Activated CD8-positive, alpha-beta memory T cell treated with anti-CD3 and anti-CD28 coated beads for 36 hours (primary cell): ENCODE measurements around the gene PTPRM. TPM values are rescaled to one million over a fixed set of nuclear protein-coding genes. Genes with fewer than 3 reads are reported as not detected.

Experiments used
- CTCF ChIA-PET: fragments of 350-600 bp; sonication (Branson Sonifier 250); formaldehyde crosslinking; loops from one replicate; lab custom pipeline; 2021; ENCODE audit warnings: antibody characterized with exemption; lab: Charles Lee
- POLR2A ChIA-PET: fragments of 350-600 bp; sonication (Branson Sonifier 250); formaldehyde crosslinking; loops from one replicate; lab custom pipeline; 2021; ENCODE audit warnings: antibody characterized with exemption; lab: Charles Lee
- total RNA-seq, 2 experiments: library from RNA; stranded (reverse); gene quantifications; one replicate each; pipeline ENCODE4 v1.2.3, GENCODE V29; 2021

Gene PTPRM
- total RNA-seq, 2 experiments from 2014 or later = 3.5 to 4.1 TPM

DNA sequence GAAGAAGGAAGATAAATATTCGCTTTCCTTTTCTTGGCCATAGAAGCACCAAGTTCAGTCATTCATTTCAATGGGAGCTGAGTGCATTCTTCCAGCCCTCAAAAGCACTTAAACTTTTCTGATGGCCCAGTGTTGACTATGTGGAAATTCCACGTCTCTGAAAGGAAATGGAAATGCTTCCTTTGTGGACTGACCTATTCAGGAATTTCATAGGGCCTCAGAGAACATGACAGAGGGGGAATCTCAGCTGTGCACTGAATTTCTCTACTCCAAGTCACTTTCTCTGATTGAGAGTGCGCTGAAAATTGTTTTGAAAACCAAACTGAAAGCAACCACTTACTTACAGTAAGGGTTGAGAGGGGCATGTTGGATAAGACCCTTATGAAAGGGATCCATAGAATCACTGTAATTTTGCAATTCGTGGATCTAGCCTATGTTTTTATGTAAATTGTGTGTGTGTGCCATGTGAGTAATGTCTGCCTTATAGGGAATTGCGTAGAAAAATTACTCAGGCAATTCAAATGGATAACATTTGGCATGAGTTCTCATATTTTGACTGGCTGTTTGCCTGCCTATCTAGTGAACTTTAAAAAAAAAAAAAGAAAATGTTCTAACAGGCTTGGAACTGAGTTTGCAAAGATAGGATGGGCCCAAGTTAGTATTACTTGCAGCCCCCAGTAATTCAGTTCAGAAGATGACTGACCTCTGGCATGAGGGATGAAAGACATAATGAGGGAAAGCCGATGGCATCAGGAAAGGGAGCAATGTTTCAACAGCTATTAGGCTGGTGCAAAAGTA lies 437.0 kb downstream of the PTPRM start:
- ChIA-PET POLR2A (no interaction called here), CTCF (no interaction called here)

DNA sequence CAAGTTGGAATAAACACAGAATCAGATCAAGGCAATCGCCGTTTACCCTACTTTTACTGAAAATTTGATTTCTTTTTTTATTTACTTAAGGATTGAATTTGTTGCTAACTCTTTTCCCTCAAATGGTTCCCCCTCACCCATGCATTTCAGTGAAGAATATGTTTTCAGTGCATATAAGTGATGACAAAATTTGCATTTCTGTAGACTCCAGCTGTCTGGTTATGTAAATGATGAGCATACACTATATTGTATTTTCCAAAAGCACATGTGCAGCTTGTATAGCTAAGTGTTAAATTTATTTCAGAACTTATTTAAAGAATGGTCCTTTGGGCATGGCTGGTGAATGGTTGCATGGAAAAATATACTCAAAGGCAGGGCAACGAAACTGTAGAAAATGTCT lies 437.7 kb downstream of the PTPRM start:
- CTCF ChIA-PET = no interaction called here
- POLR2A ChIA-PET = no interaction called here

DNA sequence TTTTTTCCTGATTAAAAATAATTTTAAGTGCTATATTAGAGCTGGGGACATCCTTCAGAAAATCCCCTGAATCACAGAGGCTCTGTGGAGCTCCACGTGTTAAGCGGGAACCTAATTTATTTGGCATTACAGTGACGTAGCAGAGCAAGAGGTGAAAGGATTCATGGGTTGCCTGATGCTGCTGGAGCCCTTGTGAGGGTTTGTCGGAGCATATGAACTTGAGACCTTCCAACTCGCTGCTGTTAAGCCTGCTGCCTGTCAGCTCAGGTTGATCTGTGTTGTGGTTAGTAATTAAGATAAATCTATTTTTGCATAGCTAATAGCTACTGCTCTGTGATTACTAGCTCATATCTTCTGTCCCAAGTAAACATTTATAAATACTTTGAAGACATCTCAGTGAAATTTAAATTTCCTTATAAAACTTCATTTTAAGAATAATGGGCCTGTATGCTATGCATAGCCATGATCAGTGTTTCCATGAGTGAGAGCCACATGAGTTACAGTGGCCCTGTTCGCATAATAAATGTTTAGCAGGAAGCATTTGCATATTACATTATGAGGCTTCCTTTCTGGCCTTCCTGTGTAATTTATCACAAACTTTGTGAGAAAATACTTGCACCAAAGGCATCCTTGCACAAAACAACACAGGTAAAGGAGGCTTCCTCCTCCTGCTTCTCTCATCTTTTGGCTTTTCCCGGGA lies 438.9 kb downstream of the PTPRM start:
- CTCF ChIA-PET = interaction anchor here (0.6 kb wide), 1 partner anchor 277 kb away, joined by 3 read pairs; no protein-coding TSS in a partner anchor

DNA sequence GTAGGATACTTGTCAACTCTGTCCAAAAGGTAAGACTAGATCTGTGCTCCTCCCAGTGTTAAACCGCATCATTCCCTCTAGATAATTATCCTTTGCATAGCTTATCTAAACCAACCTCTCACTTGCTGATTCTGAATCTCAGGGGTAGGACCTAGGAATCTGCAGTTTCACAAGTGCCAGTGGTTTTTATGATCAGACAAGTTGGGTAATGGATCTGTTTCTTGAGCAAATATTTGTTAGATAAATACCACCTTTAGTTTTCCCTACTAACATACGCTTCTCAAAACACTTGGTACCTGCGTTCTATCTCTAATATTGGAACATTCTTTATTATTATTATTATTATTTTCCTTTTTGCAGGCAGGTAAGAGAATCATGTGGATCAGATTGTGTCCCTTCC lies 439.9 kb downstream of the PTPRM start:
- POLR2A ChIA-PET = no interaction called here
- CTCF ChIA-PET = no interaction called here

More for the DNA sequence above, 438.9 kb downstream of the PTPRM start:
- POLR2A ChIA-PET = no interaction called here

DNA sequence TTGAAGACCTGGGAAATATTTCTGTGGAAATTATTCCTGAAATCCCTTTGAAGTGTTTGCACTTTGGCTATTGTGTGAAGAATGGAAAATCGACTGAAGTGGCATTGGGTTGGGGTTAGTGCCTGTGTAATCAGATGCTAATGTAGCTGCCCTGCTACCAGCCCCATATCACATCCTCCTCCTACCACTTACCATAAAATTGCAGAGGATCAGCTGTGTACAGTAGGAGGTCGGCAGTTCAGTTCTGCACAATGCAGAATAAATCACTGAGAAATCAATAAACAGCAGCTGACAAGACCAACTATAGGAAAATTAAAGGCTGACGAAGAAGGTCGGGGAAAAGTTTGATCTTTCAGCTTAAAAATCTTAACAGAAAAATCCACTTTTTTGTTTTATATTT lies 440.9 kb downstream of the PTPRM start:
- CTCF ChIA-PET = no interaction called here

DNA sequence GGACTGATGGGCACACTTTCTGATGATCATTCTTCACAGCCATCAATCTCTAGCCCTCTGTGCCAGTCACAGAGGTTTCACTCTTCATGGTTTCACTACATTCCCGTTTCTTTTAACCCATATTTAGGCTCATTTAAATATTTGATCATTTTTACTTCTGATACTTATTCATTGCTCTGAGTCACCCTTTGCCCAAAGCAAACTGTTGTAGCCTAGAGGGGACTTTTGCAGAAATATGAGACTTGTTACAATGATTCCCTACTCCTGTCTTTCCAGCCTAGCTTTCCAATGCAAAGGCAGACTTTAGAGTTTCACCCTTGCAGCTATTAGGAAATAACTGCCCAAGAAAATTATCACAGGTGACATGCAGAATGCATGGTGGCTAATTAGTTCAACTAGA lies 444.2 kb downstream of the PTPRM start:
- CTCF ChIA-PET = no interaction called here
- POLR2A ChIA-PET = no interaction called here

More for the DNA sequence above, 440.9 kb downstream of the PTPRM start:
- POLR2A ChIA-PET = no interaction called here

DNA sequence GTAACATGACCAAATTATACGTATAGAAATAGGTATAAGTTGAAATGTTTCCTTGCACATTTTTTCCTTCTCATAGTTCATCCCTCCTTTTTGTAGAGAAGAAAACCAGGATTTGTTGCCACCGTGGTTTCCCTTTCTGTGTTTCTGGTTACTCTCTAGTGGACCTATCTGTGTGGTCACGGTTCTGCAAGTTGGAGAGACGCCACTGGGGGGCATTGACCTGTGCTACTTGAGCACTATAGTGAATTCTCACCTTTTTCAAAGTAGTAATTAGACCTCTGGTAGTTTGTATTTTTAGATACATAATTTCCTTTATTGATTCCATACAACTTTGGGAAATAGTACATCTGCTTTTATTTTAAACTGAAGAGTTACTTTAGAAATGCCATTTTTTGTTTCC lies 444.8 kb downstream of the PTPRM start:
- ChIA-PET POLR2A (no interaction called here), CTCF (no interaction called here)

DNA sequence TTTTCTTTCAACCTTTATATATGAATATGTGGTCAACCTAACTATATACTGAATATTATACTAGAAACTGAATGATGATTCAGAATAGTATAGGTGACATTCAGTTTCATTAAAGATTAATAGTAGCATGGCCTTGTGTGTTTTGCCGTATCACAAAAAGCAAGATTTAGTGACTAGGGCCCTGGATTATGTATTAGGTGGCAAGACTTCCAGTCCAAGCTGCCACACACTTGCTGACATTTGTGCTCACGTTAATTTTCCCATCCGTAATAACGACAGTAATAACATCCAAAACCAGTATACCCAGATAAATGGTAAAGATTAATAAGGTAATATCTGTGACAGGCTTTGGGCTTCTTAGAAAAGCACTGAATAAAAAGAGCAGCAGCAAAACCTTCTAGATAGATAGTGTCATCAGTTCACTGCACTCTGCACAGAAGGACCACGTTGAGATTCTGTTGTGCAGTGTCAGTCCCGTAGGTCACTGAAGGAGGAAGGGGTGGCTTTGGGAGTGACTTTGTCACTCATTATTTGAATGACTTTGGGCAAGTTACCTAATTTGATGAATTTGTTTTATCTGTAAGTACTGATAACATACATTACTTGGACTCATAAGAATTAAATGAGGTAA lies 451.7 kb downstream of the PTPRM start:
- ChIA-PET POLR2A (no interaction called here), CTCF (no interaction called here)

DNA sequence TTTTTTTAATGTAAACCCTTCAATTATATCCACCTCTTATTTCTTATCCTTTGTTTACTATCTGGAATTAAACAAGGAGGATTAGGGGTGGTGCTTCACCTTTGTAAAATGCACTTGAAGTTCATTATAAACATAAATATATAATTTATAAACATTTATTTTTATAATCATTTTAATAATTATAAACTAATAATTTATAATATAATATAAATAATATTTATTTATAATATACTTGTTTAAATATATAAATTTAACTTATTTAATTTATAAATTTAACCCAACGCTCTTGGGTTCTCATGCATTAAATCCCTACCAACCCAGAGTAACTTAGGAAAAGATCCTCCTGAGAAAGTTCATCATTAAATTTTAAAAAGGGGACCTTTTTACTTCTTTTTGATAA lies 452.5 kb downstream of the PTPRM start:
- ChIA-PET POLR2A (no interaction called here), CTCF (no interaction called here)

DNA sequence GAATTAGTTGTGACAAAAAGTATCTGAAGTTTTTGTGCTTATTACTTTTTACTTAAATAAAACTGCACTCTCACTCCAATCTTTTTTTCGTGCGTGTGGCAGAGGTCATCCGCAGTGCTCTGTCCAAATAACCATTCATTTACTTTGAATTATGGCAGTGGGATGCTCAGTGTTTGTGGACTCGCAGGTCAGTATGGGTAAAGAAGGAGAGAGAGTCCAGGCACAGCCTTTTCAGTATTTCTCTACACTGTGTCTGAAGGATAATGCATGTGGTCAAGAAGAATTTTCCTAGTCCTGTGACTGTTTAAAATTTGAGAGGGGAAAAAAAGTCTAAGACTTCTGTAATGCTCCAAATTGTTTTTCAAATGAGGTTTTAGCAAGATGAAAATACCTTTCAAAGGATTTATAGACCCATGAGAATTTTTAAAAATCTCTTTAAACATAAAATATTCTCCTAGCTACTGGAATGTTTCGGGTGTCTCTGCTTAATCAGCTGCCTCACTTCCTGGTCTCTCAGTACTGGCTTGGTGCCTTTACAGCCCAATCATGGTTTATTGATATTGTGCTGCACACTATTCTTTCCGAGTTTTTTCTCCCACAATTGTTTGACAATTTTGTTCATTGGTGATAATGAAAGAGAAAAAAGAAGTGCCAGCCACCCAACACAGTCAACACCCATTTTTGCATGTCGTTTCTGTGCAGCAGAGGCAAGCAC lies 453.2 kb downstream of the PTPRM start:
- ChIA-PET POLR2A (no interaction called here), CTCF (no interaction called here)

DNA sequence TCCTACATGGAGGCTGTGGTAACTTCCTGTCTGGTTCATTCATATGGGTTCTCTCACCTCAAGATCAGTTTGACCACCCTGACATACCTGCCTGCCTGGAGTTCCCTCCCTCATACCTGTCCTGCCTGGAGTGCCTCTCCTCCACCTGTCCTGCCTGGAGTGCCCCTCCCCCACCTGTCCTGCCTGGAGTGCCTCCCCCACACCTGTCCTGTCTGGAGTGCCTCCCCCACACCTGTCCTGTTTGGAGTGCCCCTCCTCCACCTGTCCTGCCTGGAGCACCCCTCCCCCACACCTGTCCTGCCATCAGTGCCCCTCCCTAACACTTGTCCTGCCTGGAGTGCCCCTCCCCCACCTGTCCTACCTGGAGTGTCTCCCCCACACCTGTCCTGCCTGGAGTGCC lies 461.9 kb downstream of the PTPRM start:
- POLR2A ChIA-PET = no interaction called here

DNA sequence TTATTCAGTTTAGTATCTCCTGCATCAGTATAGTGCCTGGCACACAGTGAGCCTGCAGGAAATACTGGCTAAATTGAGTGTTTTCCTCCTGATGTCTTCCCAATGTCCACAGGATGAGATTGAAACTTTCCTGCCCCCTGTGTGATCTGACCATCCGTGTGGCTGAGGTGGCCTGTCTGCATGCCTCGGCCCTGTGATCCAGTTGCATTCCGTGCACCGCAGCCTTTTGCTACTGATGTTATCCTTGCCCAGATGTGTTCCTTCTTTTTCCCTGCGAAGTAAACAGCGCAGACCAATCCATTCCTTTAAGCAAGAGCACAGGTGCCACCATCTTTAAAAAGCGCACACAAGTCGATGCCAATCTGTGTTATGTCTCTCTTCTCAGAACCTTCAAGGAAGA lies 462.6 kb downstream of the PTPRM start:
- ChIA-PET CTCF (no interaction called here), POLR2A (no interaction called here)

More for the DNA sequence above, 461.9 kb downstream of the PTPRM start:
- CTCF ChIA-PET = no interaction called here

DNA sequence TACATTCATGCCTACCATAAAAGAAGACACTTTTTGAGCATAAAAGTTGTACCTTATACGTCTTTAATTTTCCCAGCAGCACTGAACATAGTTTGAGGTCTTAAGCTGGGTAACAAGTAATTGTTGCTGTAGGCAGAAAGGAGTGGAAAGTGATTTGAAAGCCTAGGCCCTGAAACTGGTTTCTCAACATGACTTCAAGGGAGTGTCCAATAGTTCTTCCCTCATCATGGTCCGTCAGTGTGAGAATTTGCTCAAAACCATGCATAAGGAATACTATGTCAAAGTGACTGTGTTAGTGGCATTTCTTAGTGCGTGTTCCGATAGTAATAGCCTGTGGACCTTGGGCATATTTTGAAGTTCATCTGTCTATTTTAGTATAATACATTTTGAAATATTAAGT lies 463.1 kb downstream of the PTPRM start:
- ChIA-PET CTCF (no interaction called here), POLR2A (no interaction called here)

DNA sequence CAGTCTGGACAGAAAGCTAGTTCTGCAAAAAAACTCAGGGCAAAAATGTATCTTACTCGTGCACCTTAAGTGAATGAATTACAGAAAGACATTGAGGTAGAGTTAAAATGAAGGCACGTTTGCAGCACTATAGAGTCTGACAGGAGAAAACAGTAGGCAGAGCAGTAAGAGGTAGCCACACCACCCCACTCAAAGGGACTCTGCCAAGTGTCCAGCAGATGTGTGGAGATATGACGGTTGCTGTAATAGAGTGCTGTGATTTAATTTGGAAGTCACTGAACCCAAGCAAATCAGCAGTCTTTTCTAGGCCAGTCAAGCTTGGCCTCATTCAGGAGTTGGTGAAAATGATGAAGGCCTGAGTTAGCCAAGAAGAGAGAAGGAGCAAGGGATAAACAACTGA lies 464.4 kb downstream of the PTPRM start:
- ChIA-PET POLR2A (no interaction called here), CTCF (no interaction called here)

DNA sequence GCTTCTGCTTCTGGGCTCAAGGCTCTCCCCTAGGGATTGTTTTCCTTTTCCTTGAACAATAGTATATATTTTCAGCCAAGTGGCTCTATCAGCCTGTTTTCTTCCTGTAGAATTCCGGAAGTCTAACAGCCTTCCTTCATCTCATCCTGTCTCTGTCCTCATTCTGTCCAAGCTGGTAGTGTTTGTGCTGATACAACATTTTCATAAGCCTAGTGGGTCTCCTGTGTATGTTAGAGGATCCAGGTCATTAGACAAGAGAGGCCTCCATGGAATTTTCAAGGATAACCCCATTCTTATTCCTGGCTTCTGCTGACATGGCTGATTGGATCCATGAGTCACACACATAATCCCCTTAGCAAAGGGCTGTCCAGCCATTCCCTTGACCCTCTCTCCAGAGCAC lies 467.6 kb downstream of the PTPRM start:
- POLR2A ChIA-PET = no interaction called here
- CTCF ChIA-PET = no interaction called here

DNA sequence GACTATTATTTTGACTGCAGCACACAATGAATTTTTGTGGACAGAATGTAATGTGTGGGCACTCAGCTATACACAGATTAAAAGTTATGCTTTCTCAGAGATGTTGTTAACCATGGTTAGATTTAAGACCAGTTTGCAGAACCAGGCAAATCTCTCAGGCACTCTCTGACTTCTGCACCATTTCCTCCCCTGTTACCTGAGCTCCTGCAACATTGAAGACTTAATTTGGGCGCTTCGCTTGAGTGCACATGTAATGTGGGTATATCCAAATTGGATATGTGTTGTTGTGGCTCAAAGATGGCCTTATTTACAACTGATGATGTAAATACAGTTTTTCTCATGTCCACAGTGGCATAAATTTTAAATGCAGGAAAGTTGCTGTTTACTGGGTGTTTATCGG lies 469.4 kb downstream of the PTPRM start:
- POLR2A ChIA-PET = no interaction called here
- CTCF ChIA-PET = no interaction called here

DNA sequence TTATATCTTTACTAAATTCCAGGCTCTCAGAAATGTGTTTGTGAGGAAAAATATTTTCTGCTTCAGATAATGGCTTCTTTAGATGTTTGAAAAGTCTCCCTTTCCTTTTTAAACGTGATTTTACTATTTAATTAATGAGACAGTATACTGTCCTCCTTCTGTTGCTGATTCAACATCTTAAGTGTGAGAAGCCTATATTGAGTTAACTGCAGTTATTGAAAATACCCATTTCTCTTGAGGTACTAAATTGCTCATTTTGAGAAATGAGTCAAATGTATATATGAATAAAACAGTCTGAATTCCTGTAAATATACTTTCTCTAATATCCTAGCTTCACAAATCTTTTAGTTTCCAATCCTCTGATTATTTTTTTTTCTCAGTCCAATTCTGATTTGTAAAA lies 470.2 kb downstream of the PTPRM start:
- POLR2A ChIA-PET = no interaction called here
- CTCF ChIA-PET = no interaction called here

DNA sequence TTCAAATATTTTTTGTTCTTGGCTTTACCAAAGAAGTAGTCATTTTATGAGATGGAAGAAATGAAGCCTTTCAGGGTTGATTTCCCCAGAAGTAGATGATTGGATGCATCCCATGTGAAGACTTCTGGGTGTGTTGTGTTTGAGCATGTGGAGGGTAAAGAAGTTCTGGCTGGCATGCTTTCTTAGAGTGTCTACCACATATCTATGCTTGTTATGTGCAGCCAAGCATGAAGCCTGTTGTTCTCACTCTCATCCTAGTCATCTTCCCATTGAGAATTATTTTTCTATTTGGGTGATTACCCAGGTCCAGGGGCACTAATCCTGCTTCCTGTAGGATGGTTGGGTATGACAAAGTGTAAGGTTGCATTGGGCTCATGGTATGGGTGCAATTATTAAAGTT lies 472.9 kb downstream of the PTPRM start:
- ChIA-PET CTCF (no interaction called here), POLR2A (no interaction called here)

DNA sequence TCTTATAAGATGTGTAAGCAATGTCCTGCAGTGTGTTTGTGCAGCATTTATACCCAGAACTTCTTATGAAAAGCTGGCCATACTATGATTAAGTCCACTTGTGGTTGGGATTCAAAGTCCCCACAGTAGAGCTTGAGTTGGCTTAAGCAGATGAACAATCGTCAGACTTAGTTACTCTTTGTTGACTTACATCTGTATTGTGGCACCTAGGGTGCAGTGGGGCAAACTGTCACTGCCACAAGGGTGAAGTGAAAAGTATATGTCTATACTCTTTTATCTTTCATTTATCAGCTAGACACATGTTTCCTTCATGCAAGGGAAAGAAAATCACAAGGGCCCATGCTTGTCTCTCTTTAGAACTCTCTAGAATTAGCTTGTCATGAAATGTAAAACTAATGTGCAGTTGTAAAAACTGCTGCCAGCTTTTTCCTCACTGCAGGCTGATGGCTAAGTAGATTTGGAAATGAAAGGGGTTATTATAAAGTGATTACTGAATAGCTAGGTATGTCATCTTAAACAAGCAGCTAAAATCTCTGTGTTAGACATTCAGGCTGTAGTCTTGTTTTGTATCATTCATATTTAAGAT lies 474.5 kb downstream of the PTPRM start:
- CTCF ChIA-PET = no interaction called here

DNA sequence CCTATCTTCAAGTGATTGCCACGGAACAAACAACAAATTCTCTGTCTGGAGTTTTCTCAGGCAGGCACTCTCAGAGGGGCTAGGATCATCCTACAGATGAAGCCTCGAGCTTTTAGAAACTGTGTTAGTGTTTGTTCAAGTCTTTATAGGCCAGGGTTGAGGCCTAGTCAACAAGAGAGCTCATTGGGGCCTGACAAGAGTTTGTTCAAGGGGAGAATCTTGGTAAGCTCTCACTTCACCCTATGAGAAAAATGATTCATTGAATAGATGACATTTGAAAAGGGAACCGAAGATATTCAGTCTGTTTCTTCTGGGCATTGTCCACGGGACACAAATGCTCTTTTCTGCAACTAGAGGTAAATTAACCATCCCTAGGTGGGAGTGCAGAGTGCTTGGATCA lies 476.9 kb downstream of the PTPRM start:
- CTCF ChIA-PET = no interaction called here
- POLR2A ChIA-PET = no interaction called here

More for the DNA sequence above, 474.5 kb downstream of the PTPRM start:
- POLR2A ChIA-PET = no interaction called here
